Activated CD8-positive, alpha-beta memory T cell treated with anti-CD3 and anti-CD28 coated beads for 48 hours (primary cell): ENCODE data around the gene GAPT.

ENCODE experiments used
- DNase-seq, 3 experiments: peaks; one replicate each; pipeline ENCODE4 v3.0.0-alpha.2; 2020; ENCODE audit warnings: low read depth in 2 of 3, low spot score in 2 of 3

GAPT gene

DNA sequence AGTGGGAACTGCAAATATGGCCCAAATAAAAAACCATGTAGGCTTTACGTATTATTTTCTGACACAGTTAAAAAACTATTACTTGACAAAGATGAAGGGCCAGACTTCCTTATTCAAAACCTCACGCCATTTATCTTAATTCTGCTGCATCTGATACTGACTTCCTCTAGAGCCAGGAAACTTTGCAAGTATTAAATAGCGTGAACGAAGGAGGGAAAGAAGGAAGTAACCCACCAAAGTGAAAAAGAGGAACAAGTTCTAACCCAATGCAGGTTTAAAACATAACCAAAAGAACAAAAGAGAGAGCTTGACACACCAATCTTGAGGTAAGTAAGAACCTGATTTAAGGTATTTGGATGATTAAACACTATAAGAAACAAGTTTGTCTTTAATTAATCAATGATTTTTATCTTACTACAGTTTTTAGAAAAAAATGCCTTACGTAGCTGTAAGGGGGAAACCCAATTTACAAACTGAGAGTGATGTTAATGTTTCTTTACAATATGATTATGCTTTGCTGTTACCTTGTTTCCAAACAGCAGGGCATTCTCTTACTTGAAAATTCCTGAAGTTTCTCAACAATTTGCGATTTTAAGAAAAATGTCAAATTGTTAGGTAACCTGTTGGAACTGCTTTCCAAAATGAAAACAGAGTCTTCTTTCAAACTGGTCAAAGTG, at the start of gene GAPT:
TSS of gene GAPT (plus strand) at position 220 of the 677 bp plus-strand sequence. CDS start 3,102 bp downstream, outside the sequence.
- no peak for DNase-seq

DNA sequence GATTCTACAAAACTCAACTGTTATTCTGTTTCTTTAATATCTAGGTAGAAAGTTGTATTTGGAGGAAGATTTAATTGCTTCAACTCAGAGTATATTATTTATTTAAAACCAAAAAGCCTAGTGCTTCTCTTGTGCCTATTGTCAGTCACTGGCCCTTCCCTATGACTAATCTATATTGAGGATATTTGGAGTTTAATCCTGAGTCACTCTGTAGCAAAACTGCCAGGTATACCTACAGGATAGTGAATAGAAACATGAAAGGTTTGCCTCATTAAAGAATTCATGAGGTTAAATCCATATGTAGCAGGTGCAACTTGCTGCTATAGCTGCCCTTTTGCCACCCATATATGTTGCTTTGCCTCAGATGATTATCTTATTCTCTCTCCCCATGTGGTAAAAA, 46.4 kb upstream of the GAPT start:
- DNase-seq = no peak

DNA sequence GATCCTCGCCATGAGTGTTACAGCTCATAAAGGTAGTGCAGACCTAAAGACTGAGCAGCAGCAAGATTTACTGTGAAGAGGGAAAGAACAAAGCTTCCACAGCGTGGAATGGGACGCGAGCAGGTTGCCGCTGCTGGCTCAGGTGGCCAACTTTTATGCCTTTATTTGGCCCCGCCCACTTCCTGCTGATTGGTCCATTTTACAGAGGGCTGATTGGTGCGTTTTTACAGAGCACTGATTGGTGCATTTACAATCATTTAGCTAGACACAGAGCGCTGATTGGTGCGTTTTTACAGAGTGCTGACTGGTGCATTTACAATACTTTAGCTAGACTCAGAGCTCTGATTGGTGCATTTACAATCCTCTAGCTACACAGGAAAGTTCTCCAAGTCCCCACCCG, 45.2 kb upstream of the GAPT start:
- no peak for DNase-seq

DNA sequence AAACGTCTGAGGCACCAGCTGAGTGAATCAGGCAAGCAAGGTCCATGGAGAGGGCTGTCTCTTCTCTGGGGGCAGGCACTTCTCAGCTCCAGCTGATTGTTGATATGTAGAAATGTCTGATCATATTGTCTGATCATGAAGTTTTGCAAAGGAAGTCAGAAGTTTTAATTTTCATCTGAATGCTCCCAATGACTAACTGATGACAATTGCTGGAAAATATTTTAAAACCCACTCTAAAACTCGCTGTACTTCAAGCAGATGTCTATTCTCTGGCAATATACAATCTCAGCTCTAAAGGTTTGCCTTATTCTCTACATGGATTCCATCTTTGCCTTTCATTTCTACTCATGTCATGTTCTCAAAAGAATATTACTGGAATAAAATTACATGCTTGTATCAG, 44.0 kb upstream of the GAPT start:
- DNase-seq = no peak

DNA sequence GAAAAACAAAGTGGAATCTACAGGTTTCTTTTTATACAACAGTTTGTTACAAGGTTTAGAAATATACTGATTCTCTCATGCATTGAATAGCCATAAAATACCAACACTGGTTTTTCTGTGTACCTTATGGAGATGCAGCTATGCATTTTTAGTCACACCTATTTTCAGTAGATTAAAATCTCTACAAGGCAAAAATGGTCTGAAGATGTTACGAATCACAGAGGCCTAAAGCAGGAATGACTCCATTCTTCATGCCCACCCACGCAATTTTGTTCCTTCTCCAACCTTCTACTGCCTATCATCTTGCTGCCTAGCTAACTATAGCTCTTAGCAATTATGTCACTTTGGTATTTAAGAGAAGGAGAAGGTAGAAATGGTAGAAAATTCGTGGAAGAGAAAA, 41.2 kb upstream of the GAPT start:
- no peak for DNase-seq

DNA sequence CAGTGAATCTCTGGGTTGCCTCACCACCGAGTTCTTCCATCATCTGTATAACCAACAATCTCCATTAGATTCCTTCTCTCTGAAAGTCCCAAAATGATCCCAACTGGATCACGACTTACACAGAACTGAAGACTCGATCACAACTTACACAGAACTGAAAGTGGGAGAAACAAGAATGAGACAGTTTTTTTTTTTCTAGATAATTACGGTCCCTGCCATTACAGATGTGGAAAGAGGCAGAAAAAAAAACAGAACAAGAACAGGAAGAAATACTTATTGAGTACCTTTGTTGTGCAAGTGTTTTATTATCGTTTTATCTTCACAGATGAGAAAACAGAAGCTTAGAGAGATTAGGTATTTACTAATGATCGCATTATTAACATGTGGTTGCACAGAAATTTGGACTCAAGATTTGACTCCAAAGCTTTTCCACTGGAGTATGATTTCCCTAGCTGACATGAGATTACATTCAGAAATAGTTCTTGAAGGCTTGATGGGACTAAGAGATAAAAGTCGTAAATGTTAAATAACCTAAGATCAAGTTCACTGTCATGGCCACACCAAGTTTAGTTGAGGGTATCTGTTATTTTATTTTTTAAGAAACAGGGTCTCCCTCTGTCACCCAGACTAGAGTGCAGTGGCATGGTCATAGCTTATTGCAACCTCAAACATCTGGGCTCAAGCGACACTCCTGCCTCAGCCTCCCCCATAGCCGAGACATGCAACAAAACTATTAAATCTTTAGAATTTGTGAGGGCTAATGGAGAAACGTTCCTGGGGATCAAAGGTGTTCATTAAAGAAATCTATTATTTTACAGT, 40.2 kb upstream of the GAPT start:
- DNase-seq = no peak

DNA sequence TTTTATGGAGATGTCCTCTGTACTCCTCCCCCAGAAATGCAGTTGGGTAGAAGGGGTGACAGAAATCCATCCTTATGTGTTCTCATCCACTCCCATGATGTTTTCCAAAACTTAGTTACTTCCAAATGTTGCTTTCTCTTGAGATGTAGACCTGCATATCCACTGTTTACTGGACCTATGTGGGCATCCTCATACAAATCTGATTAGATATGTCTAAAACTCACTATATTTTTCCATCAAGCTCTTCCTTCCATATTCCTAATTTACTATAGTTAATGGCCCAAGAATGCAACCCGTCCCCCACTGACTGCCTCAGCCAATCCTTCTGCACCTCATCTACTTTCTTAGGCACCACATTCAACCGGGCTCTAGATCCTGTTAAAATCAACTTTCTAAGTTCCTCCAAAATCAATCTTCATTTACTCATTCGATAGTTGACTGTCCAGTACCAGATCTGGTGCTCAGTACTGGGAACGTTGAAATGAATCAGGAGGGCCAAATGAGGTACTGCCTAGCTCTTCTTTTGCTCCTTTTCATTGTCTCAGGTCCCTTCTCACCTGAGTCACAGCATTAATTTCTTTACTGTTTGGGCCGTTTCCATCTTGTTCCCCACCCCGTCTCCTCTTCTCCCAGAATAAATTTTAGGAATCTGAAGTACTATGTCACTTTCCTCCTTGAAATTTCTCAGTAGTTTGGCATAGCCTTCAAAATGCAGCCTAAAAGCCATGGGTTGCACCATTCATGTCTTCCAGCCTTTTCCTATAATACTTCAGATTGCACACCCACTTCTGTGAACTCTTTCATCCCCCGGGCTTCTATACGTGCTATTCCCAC, 39.3 kb upstream of the GAPT start:
- no peak for DNase-seq

DNA sequence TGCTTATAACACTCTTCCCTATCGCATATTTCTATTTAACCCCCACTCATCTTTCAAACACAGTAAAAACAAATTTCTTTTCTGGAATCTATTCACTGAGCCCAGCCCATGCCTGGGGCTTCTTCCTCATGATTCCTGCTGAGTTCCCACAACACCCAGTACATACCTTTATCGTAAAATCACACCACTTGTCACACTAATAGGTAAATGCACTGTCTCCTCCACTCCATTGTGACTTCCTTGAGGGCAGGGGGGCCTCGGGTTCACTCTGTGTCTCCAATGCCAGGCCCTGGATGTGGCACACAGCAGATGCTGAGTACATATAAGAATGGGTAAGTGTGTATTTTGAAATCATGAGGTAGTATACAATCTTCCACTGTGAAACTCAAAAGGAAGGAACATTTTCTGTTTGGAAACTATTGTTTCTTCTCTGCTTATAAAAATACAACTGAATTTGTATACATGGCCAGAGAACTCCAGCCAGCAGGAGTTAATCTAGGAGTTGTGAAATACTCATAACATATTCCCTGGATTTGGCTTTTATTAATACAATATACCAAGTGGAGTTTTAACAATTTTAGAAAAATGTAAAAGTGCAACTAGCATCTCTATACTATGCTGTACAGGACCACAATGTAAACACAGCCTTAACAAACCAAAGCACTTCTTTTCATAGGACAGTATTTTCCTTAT, 38.5 kb upstream of the GAPT start:
- no peak for DNase-seq

DNA sequence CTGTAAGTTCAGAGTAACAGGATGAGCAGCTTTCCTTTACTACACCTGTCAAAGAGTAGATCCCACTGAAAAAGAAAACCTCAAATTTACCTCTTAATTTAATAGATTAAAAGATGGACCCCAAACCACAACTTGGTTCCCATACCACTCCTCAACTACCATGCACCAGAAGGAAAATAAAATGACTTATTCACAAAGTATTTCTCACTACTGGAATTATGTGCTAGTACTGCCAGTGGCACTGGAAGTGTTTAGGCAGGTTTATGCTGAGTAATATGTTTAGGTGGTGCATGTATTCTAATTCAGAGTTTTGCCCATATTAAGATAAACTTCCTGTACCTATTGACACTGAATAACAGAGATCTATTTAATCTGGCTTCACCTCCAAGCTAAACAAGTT, 37.9 kb upstream of the GAPT start:
- no peak for DNase-seq

DNA sequence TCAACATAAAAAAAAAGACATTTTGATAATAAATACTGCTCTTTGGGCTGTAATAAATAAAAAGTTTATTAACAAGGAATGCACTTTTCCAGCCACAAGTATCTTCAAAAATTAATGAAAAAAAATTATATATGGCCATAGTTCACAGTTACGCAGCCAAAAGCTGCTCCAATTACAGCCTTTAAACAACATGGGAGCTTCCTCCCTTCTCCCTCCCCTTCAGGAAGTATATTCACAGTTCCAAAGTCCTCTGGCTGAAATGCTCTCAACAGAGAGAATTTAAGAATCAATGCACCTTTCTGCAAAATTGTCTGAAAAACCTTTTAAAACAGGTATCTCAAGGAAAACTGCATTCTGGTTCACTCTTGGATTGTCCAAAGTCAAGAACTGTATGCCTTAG, 37.2 kb upstream of the GAPT start:
- no peak for DNase-seq

DNA sequence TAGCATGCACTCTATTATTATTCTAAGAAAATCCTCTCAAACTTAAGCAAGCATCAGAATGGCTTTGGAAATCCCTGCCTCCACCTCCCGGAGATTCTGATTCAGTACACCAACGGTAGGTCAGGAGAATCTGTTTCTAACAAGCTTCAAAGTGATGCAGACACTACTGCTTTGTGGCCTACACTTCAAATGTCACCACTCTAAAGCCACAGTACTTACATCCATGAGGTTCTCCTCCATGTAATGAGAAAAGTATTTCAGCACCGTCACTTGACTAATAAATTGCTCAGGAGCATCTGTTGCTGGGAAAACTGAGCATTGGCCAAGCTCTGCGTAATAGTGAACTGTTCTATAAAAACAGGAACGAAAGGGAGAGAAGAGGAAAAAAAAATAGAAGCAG, 36.2 kb upstream of the GAPT start:
- no peak for DNase-seq

DNA sequence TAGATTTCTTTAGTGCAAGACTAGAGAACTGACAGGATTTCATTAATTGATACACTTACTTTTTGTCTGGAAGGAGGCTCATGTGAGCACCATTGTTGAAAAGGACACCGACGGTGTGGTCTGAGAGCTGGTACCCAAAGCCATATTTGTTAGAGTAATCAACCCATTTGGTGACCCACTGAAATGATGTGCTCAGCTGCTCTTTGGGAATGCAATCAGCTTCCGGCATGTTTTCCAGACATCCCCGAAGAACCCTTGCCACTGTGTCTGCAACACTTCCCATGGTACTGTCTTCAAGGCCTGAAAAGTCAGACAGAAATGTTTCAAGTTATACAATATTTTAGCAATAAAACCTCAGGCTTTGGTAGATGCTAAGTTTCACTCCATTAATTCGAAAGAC, 35.8 kb upstream of the GAPT start:
- DNase-seq = no peak

DNA sequence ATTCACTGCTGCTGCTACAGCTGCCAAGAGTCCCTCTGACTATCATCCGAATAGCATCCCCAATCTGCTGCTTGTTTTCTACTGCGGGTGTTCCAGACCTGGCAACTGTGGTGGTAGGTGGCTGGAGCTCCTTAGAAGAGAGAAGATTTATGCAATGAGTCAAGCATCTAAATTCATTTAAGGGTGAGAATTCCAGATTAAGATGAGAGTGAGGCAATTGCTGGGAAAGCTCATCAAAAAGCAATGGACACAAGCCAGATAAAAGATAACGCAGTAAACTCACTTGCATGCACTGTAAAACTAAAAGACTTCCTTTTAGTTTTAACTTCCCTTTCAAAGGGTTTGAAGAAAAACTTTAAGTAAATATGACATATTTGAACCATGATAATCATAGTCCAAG, 35.2 kb upstream of the GAPT start:
- no peak for DNase-seq

DNA sequence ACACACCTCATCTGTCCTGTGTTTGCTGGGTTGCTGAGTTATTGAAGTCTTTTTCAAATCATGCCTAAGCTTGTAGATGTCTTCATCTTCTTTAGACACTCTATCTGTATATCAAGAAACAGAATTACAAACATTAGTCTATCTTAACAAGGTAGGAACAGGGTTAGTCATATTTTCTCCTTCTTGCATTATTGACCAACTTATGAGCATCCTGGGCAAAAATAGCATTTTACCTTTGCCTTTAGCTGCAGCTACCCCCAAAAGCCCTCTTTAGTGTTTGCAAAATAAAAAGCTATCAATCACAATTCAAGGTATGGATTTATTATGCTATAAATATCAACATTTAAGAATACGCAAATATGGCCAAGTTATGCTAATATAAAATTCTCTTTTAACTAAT, 34.7 kb upstream of the GAPT start:
- no peak for DNase-seq

DNA sequence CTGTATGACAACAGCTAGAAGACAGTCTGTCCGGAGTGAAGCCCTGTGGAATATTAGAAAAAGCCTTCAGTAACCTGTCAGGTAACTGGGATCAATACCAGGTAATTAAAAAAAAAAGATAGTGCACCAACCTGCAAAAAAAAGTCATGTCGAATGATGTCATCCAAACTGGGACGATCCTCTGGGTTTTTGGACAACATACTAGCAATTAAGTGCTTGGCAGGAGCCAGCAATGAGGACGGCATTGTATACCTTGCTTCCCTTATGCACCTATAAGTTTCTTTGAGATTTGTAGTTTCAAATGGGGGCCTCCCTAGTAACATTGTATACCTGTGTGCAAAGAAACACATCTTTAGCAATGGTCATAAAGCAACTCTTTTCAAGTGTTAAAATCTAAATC, 34.2 kb upstream of the GAPT start:
- no peak for DNase-seq

DNA sequence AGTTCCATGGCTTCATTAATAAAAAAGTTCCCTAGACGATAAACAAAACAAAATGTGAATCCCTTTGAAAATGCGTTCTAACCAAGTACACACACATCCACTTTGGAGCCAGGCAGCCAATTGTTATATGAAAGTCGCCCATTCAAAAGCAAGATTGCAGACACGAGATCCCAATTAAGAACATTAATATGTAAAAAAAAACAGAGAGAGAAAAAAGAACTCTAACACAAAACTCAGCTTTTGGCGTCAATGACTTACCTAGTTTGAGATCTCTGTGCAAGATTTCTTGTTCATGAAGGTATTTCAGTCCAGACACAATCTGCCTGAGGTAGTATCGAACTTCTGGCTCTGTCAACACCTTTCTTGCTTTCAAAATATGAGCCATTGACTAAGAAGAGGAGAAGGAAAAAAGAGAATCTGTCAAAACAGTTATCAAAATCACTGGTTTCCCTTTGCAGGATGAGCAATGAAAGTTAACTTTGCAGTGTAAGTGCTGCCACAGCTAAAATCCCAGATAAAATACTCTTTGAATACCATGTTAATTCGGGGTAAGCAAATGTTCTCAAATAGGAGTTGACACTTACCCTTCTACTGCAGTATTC, 33.0 kb upstream of the GAPT start:
- no peak for DNase-seq

DNA sequence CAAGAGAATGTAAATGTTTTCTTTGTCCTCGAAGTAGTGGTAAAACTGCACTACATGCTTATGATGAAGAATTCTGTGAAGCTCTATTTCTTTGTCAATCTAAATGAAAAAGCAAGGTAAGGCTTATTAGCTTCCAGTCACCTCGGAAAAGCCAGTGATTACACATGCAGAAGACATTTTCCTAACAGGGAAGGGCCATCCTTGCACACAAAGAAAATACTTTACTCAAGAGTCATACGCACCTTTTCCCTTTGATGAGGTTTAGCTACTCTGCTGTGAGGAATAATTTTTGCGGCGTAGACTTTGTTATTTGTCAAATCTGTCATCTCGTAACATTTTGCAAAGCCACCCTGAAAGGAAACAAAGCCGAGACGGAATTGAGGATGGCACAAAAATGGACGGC, 32.5 kb upstream of the GAPT start:
- DNase-seq = no peak

DNA sequence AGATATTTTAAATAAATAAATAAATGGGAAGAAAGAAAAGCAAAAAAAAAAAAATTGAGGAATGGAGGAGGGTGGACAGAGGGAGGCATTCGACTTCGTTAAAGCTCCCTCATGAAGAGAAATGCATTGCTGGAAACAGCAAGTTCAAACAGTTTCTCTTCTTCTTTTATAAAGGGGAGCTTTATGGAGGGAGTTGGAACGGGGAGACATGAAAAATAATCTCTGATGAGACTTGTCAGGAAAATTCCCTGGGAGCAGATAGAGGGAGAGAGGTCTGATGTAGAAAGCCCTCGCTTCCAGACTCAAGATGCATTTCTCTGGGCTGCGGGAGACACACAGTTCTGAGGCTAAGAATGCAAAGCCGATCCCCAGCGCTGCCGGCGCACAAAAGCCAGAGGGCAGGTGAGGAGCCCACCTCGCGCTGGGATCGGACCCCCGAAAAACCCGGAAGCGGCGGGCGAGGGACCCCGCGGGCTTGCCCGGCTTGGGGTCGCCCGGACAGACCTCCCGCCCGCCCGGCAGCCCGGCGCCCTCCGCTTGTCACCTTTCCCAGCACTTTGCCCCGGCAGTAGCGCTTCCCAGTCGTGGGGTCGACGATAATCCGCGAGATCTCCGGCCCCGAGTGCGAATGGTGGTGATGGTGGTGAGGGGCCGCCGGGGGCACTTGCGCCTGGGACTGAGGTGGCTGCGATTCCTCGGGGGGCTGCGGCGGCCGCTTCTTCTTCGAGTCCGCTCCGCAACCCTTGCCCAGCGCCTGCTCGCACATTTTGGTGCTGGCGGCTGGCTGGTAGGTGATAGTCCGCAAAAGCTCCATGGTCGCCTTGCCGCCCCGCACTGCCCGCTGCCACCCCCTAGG, 31.9 kb upstream of the GAPT start:
- peak in 2 of 3 experiments; percentile 3 for DNase-seq

DNA sequence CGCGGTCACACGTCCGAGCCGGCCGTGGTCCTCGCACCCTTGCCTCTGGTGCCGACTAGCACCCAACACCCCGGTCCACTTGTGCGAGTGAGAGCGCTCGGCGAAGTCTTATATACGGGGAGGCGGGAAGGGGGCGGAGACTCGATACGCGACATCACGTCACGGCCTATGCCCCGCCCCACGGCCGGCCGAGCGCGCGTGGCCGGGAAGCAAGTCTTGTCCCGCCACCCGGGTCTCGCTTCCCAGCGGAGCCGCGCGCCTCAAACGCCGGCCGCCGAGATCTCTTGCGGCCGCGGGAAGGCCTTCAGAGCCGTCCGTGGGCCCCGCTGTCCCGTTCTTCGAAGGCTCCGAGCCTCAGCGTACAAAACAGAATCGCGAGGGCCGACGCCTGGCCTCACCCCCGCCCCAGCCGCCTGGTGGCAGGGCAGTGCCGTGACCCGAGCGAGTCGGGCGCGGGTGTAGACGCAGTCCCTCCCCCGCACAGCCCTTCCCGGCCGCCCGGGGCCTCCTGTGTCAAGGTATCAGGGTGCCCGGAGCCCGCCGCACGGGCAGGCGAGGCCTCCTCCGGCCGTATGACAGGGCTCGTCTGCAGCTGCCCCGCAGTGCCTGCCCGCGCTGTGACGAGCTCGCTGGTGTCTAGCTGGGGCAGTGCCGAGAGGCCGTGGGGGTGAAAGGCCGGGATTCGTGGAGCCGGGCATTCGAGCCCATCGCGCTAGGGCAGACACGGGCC, 31.1 kb upstream of the GAPT start, which contains the start of gene PLK2:
TSS of gene PLK2 (minus strand) at position 85 of the 730 bp plus-strand sequence. CDS start 127 bp downstream, outside the sequence.
- DNase-seq = peak; percentile 60 to 74 (median 60)
